DOHH2 (cell line): ENCODE measurements around the gene SEMA3E.

ENCODE experiments used
- H3F3A ChIP-seq: fragments of 200-600 bp; sonication (generic), shearing (Covaris generic); 2 replicates; pipeline ENCODE4 v1.6.0; 2016; ENCODE audit warnings: antibody characterized with exemption, mild to moderate bottlenecking; ENCODE audit not compliant: control insufficient read depth, insufficient read depth
- H3K27ac ChIP-seq: fragments of 200-600 bp; sonication (generic); 2 replicates; pipeline ENCODE4 v1.5.1; 2014; ENCODE audit warnings: low read depth, mild to moderate bottlenecking, low read length, moderate library complexity
- H3K27me3 ChIP-seq: fragments of 200-600 bp; sonication (generic); 2 replicates; pipeline ENCODE4 v1.6.1; 2014; ENCODE audit warnings: mild to moderate bottlenecking, low read length, mixed read lengths; ENCODE audit not compliant: control insufficient read depth
- H3K36me3 ChIP-seq: fragments of 200-600 bp; sonication (generic); 2 replicates; pipeline ENCODE4 v1.6.1; 2014; ENCODE audit warnings: mild to moderate bottlenecking, low read length, moderate library complexity, mixed read lengths; ENCODE audit not compliant: control insufficient read depth
- H3K4me1 ChIP-seq: fragments of 200-600 bp; sonication (generic); 2 replicates; pipeline ENCODE4 v1.6.1; 2014; ENCODE audit warnings: mild to moderate bottlenecking, low read length, mixed read lengths; ENCODE audit not compliant: control insufficient read depth
- H3K4me2 ChIP-seq: fragments of 200-600 bp; sonication (generic); 2 replicates; pipeline ENCODE4 v1.6.0; 2014; ENCODE audit warnings: mild to moderate bottlenecking, low read length, moderate library complexity
- H3K4me3 ChIP-seq: fragments of 200-600 bp; sonication (generic); 2 replicates; pipeline ENCODE4 v1.5.1; 2014; ENCODE audit warnings: mild to moderate bottlenecking, low read length, mixed read lengths
- H3K79me2 ChIP-seq: fragments of 200-600 bp; sonication (generic); 2 replicates; pipeline ENCODE4 v1.6.1; 2014; ENCODE audit warnings: mild to moderate bottlenecking, low read length, mixed read lengths; ENCODE audit not compliant: control insufficient read depth
- H3K9me2 ChIP-seq: fragments of 200-600 bp; sonication (generic); replicated peaks from 2 replicates; pipeline ENCODE4 v1.6.1; 2014; ENCODE audit warnings: mild to moderate bottlenecking, low read length, mixed read lengths; ENCODE audit not compliant: control insufficient read depth
- H3K9me3 ChIP-seq: fragments of 200-600 bp; sonication (generic); 2 replicates; pipeline ENCODE4 v1.6.1; 2014; ENCODE audit warnings: antibody characterized with exemption, low read length, mixed read lengths; ENCODE audit not compliant: control insufficient read depth, insufficient read depth
- H4K20me1 ChIP-seq: fragments of 200-600 bp; sonication (generic); 2 replicates; pipeline ENCODE4 v1.6.0; 2014; ENCODE audit warnings: low read depth, mild to moderate bottlenecking, antibody characterized with exemption, low read length, moderate library complexity; ENCODE audit not compliant: control insufficient read depth, insufficient read depth
- CTCF ChIP-seq: fragments of 200-600 bp; sonication (generic); IDR thresholded peaks from one replicate; pipeline ENCODE4 v1.5.1; 2014; ENCODE audit warnings: antibody characterized with exemption, mild to moderate bottlenecking, low read depth, low read length; ENCODE audit not compliant: poor library complexity, severe bottlenecking
- EZH2phosphoT487 ChIP-seq: fragments of 200-600 bp; sonication (generic); IDR thresholded peaks from 2 replicates; pipeline ENCODE4 v1.6.1; 2017; ENCODE audit warnings: borderline replicate concordance, mild to moderate bottlenecking, antibody characterized with exemption, low read length, moderate library complexity, mixed read lengths

Gene SEMA3E

GRCh38 chr7:83452256-83452655 lies 196.7 kb downstream of the SEMA3E start:
- TF ChIP-seq EZH2phosphoT487: no peak
- no peak for TF ChIP-seq CTCF
- H3K4me1 ChIP-seq: no peaks in the 10 kb centered on the region

GRCh38 chr7:83451501-83452045 lies 197.4 kb downstream of the SEMA3E start:
- no peaks in the 10 kb centered on the region for H3K9me3 ChIP-seq
- H3K36me3 ChIP-seq: no peaks in the 10 kb centered on the region
- no peak overlapping the region for H3K4me3 ChIP-seq
- no peaks in the 10 kb centered on the region for H3K9me2 ChIP-seq
- H3K27ac ChIP-seq: no peak overlapping the region
- H3F3A ChIP-seq: no peaks in the 10 kb centered on the region
- H3K79me2 ChIP-seq: no peaks in the 10 kb centered on the region
- TF ChIP-seq CTCF: no peak
- no peak for TF ChIP-seq EZH2phosphoT487
- no peaks in the 10 kb centered on the region for H3K27me3 ChIP-seq
- H3K4me2 ChIP-seq: no peak overlapping the region
- no peaks in the 10 kb centered on the region for H4K20me1 ChIP-seq
- H3K4me1 ChIP-seq: no peaks in the 10 kb centered on the region

More at GRCh38 chr7:83452256-83452655, 196.7 kb downstream of the SEMA3E start:
- H3K79me2 ChIP-seq: no peaks in the 10 kb centered on the region
- H3K27me3 ChIP-seq: no peaks in the 10 kb centered on the region
- no peak overlapping the region for H3K27ac ChIP-seq
- no peaks in the 10 kb centered on the region for H3K9me2 ChIP-seq
- no peaks in the 10 kb centered on the region for H3F3A ChIP-seq
- H4K20me1 ChIP-seq: no peaks in the 10 kb centered on the region
- no peaks in the 10 kb centered on the region for H3K36me3 ChIP-seq
- no peak overlapping the region for H3K4me3 ChIP-seq
- no peaks in the 10 kb centered on the region for H3K9me3 ChIP-seq
- no peak overlapping the region for H3K4me2 ChIP-seq

DNA sequence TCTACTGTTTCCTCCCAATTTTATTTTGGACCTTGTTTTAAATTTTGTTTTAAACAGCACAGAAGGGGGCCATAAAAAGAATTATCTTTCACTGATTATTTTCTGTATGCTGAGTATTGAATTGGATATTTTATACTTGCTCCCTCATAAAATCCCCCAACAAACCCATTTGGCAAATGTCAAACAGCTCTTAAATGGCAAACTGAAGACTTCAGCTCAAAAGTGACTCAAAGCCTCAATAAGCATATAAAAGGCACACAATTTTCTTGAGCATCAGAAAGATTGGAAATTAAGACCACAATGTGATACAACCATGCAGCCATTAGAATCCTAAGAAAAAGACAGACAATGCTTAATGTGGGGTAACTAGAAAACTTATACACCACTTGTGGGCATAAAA lies 199.2 kb downstream of the SEMA3E start:
- Histone ChIP-seq H3K36me3 (no peaks in the 10 kb centered on the region), H3K27ac (no peak overlapping the region), H3F3A (no peaks in the 10 kb centered on the region), H4K20me1 (no peaks in the 10 kb centered on the region), H3K27me3 (no peaks in the 10 kb centered on the region), H3K9me3 (no peaks in the 10 kb centered on the region), H3K79me2 (no peaks in the 10 kb centered on the region), H3K4me2 (no peak overlapping the region), H3K4me1 (no peaks in the 10 kb centered on the region), H3K4me3 (no peak overlapping the region), H3K9me2 (no peaks in the 10 kb centered on the region)
- TF ChIP-seq CTCF: no peak
- TF ChIP-seq EZH2phosphoT487: no peak

DNA sequence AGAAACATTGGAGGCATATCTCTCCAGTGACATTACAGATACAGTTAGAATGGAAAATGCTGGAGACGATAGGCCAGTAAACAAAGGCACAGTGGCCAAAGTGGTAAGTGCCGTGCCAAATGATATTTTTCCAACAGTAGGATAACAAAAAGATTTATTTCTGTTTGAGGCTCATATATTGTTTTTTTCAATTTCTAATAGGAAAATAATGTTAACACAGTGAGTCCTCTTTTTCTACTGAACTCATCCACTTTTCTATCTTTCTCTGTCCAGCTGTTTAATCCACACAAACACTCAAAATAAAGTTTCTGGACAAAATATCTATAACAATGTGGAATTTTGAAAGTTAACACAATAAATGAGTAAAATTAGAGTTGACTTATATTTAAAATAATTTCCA lies 201.3 kb downstream of the SEMA3E start:
- H3K4me3 ChIP-seq: no peak overlapping the region
- H3K79me2 ChIP-seq: no peaks in the 10 kb centered on the region
- no peaks in the 10 kb centered on the region for H3K36me3 ChIP-seq
- H3K27me3 ChIP-seq: no peaks in the 10 kb centered on the region
- H3F3A ChIP-seq: no peaks in the 10 kb centered on the region
- no peak for TF ChIP-seq EZH2phosphoT487
- no peak for TF ChIP-seq CTCF
- H3K9me3 ChIP-seq: no peaks in the 10 kb centered on the region
- no peaks in the 10 kb centered on the region for H4K20me1 ChIP-seq
- H3K9me2 ChIP-seq: no peaks in the 10 kb centered on the region
- no peak overlapping the region for H3K27ac ChIP-seq
- no peak overlapping the region for H3K4me2 ChIP-seq
- H3K4me1 ChIP-seq: no peaks in the 10 kb centered on the region
